GM18505 (cell line): ENCODE data around the gene EXPH5.

ENCODE experiments used
- ATAC-seq: cut with Tn5 transposase; IDR thresholded peaks from one replicate; pipeline ENCODE4 v1.9.1; 2021; ENCODE audit not compliant: unreplicated experiment
- POLR2A ChIP-seq: IDR thresholded peaks from 4 replicates; pipeline ENCODE4 v1.6.1; 2011; ENCODE audit warnings: borderline replicate concordance; ENCODE audit not compliant: insufficient read depth, insufficient read length; ENCODE audit errors: extremely low read depth

Gene EXPH5

GRCh38 chr11:108541531-108541930 lies 52.0 kb downstream of the EXPH5 start:
- TF ChIP-seq POLR2A: no peak
- no peak for ATAC-seq

- TF ChIP-seq POLR2A: no peak
- ATAC-seq: no peak
These were observed 55.1 kb downstream of the EXPH5 start for GRCh38 chr11:108538502-108538901.

- TF ChIP-seq POLR2A: no peak
- no peak for ATAC-seq
These were observed 55.5 kb downstream of the EXPH5 start for GRCh38 chr11:108538022-108538424.

- TF ChIP-seq POLR2A: no peak
- no peak for ATAC-seq
These were observed 56.8 kb downstream of the EXPH5 start for GRCh38 chr11:108536783-108537182.

GRCh38 chr11:108535384-108535955 lies 58.1 kb downstream of the EXPH5 start:
- ATAC-seq: no peak
- TF ChIP-seq POLR2A: no peak

GRCh38 chr11:108534274-108534882 lies 59.2 kb downstream of the EXPH5 start:
- no peak for TF ChIP-seq POLR2A
- ATAC-seq: no peak

- no peak for ATAC-seq
- no peak for TF ChIP-seq POLR2A
These were observed 63.1 kb downstream of the EXPH5 start for GRCh38 chr11:108530426-108530825.

- TF ChIP-seq POLR2A: no peak
- ATAC-seq: no peak
These were observed 66.2 kb downstream of the EXPH5 start for GRCh38 chr11:108527382-108527781.

- no peak for ATAC-seq
- TF ChIP-seq POLR2A: no peak
These were observed 68.4 kb downstream of the EXPH5 start for GRCh38 chr11:108525161-108525560.

- no peak for TF ChIP-seq POLR2A
- no peak for ATAC-seq
These were observed 69.1 kb downstream of the EXPH5 start for GRCh38 chr11:108524422-108524821.

GRCh38 chr11:108522318-108522717 lies 71.2 kb downstream of the EXPH5 start:
- no peak for ATAC-seq
- TF ChIP-seq POLR2A: no peak

GRCh38 chr11:108518581-108518980 lies 75.0 kb downstream of the EXPH5 start:
- TF ChIP-seq POLR2A: no peak
- ATAC-seq: no peak

- TF ChIP-seq POLR2A: no peak
These were observed 77.4 kb downstream of the EXPH5 start for GRCh38 chr11:108516125-108516524.

GRCh38 chr11:108512708-108513107 lies 80.9 kb downstream of the EXPH5 start:
- no peak for ATAC-seq
- TF ChIP-seq POLR2A: no peak

More at GRCh38 chr11:108516125-108516524, 77.4 kb downstream of the EXPH5 start:
- ATAC-seq: no peak
